ENCODE results near the gene GPR6.
A peak's percentile ranks its signal among the peaks of the same experiment; 100 is the strongest.

GPR6 gene

DNA sequence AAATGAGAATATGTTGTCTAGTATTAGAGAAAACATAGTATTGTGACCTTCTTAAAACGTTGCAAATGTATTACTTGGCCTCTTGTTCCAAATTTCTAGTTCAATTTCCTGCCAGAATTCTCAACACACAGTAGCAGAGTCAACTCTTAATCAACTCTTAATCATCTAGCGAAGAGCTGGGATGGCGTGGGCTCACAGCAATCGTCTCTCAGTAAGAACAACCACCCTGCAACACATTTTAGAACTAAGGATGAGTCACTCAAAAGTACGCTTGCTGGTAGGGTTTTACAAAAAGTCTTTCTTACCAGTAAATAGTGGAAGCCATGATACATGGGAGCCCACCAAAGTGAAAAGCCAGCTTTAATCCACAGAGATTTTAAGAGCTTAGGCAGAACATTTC is 24.6 kb downstream of the GPR6 start:
- no peak for DNase-seq

DNA sequence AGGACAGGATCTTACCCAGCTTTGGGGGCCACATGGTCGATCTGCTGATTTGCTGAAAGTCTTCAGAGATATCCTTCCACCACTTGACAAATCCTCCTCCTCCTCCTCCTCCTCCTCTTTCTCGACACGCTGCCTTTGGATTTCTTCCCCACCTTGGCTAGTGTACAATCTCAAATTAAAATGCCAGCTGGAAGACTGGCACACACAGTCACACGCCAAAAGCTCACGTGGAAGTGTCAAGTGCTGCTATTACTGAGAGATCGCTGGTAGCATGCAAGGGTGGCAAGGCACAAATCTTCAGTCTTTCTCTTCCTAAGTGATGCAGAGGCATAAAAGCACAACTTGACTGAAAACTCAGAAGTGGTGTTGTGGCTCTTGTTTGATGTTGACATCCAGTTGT is 35.3 kb downstream of the GPR6 start:
- no peak for DNase-seq

DNA sequence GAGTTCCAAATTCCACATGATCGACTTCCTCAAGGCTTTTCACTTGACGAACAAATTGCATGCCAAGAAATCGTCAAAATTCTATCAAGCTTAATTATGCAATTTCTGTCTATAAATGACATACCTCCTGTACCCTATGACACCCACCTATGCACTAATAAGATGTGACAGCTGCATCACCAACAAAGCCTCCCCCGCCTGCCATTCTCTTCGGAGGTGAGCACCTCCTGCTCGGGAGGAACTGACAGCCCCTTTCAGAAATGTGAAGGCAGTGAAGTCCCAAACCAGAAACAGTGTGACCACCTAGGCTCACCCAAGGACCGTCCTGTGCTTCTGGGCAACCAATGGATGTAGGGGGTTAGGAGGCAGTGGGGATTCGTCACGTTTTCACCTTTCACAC is 37.1 kb downstream of the GPR6 start:
- DNase-seq, result no peak

DNA sequence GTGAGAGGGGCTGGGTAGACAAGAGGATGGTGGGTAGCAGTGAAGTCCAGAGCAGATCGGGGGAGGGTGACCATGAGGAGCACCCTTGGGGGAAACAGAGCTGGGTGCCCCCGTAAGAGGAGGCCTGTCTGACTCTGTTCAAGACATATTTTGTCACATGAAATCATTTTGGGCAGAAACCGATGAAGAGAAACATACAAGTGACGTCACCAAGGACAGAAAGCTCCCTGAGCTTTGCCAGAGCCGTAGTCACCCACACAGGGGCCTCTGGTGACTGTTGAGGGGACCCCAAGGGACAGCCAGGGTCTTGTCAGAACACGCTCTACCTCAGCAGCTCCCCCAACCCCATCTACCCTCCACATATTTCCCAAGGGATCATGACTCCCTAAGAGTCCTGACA is 39.2 kb downstream of the GPR6 start:
- DNase-seq, result no peak

DNA sequence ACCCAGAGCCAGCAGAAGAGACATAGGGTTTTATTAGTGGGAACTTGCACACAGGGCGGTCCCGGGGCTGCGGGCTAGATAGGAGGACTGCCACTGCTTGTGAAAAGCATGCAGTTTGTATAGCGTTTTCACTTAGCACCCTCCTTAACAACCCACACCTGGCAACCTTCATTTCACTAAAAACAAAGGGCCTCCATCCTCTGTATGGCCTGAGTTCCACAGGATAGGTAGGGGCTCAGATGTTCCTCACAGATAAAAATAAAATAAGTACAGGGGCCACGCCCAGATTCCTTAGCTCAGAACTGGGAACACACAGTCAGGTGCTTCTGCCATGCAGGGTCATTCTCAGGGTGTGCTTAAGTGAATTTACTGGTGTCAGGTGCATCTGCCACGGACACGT is 39.8 kb downstream of the GPR6 start:
- DNase-seq, result no peak

DNA sequence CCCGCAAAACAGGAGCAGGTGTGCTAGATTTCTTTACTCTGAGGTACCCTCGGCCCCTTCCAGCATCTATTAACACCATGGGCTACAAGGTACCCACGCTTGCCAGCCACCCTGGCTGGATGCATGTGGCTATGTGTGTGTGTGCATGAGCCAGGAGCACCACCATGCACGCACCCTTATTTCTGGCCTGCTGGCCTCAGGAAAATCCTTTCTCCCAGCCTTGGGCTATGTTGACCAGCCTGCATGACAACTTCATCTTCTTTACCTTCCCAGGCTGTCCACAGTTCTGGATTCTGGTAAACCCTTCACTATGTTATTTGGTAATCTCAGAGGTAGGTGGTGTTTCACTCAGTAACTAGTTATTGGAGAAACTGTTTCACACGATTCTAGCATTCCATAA is 40.4 kb downstream of the GPR6 start:
- no peak for DNase-seq

DNA sequence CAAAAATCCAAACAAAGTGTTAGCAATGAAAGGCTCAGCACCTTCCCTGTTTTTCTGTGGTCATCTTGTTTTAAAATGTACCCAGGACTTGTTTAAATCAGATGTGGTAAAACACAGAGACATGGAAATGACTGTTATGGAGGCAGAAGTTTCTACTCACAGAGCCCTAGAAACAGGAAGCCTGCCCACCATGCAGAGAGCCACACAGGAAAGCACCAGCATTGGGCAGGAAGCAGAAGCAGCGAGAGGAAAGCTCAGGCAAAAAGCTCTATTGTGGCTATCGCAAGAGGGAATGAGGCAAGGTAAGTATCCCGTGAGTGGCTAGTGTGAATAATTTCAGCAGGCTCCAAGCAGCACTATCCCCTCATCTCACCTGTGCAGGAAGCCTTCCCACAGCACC is 42.8 kb downstream of the GPR6 start:
- peak in 2 of 6 experiments; percentile 9 to 15 for DNase-seq

DNA sequence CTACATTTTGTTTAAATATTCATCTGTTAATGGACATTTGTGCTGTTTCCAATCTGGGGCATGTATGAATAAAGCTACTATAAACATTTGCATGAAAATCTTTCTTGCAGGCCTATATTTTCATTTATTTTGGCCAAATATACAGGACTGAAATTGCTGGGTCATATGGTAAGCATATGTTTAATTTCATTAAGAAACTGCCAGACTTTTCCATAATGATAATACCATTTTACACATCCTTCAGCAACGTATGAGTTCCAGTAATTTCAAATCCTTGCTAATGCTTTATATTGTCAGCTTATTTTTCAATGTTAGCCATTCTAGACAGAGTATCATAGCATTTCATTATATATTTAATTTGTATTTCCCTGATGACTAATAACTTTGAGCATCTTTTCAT is 51.0 kb downstream of the GPR6 start:
- DNase-seq, result no peak

Measured in stimulated activated naive CD4-positive, alpha-beta T cell (primary cell).